GM19395 (cell line): ENCODE results near the gene COPS7B.
"Not testable (repeated sequence)": the region's sequence is repeated elsewhere in the genome, so short reads cannot be mapped to it uniquely, and the experiment has no call there.

Source experiments
- ATAC-seq: cut with Tn5 transposase; IDR thresholded peaks from one replicate; pipeline ENCODE4 v1.9.1; 2021; ENCODE audit warnings: mild to moderate bottlenecking, moderate library complexity; ENCODE audit not compliant: unreplicated experiment

The COPS7B gene

DNA sequence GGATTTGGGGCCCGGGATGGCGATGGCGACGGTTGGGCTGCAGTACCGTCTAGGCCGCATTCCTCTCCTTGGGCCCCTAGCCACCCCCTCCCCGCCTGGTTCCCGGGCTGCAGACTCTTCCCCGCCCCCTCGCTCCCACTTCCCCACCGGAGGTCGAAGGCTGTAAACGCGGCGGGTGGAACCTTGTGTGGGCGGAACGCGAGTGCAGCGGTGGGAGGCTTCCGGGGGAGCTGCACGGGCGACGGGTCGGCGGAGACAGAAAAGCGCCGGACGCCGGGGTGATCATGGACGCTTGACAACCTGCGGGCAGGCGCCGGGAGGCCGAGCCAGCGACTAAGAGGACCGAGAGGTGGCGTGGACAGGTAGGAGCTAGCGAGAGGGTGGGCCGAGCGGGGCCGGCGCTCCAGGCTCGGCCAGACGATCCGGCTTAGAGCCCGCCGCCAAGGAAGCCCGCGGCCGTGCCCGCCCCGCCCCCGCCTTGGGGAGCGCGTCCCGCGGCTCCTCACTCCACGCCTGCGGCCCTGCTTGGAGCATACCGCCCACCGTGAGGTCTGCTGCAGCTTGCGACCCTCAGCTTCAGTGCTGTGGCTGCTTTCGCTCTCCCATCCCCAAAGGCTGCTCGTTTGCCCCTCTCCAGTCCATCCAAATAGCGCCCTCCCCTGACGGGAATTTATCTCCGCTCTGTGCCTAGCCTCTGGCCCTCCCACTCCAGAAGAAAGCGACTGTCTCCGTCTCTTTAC lies at the start of gene COPS7B:
Gene COPS7B (plus strand): TSS at position 269 of the 740 bp plus-strand sequence. CDS start 2,126 bp downstream, outside the sequence.
- peak; percentile 57 for ATAC-seq

DNA sequence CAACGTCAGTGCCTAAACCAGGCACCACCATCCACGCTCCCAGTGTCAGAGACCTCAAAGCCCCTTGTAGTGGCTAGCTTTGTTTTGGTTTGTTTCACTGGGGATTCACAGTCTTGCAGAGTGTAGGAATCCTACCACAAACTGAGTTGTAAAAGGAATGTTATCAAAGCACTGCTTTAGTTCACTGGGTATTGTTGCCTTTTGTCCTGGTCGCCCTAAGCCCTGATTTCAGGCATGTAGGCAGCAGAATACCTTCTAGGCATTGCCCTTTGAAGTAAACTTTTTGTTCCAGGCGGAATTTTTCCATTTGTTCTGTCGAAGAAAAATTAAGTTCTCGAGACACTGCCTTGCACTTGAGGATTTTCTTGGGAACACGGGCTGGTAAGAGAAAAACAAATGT lies 48.5 kb upstream of the COPS7B start:
- no peak for ATAC-seq

DNA sequence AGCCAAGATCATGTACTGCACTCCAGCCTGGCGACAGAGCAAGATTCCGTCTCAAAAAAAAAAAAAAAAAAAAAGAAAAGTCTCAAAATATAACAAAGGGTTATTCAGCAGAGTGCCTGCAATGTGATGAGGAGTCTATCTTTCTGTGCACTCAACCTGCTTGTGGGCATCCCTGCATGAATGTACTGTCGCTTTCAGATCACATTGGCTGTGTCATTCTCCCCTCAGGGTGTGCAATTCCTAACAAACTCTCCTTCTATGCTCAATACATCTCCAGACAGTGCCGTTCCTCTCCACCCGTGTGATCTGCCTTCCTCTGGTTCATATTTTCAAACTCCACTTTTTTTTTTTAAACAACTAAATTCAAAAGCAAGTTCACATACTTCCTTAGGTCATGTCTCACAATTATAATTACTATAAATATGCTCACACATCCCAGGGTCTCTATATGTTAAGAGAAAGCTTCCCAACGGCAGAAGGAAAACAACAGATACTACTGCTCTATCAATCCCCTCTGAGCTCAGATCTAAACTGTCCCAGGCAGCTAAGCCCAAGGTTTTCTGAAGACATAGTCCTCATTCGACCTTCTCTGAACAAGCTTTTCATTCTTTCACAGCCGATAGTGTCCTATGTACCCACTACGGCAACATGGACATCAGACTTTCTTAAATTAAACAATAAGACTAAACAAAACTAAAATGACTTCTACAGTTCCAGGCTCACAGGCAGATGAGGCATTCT lies 42.7 kb upstream of the COPS7B start:
- ATAC-seq: no peak

DNA sequence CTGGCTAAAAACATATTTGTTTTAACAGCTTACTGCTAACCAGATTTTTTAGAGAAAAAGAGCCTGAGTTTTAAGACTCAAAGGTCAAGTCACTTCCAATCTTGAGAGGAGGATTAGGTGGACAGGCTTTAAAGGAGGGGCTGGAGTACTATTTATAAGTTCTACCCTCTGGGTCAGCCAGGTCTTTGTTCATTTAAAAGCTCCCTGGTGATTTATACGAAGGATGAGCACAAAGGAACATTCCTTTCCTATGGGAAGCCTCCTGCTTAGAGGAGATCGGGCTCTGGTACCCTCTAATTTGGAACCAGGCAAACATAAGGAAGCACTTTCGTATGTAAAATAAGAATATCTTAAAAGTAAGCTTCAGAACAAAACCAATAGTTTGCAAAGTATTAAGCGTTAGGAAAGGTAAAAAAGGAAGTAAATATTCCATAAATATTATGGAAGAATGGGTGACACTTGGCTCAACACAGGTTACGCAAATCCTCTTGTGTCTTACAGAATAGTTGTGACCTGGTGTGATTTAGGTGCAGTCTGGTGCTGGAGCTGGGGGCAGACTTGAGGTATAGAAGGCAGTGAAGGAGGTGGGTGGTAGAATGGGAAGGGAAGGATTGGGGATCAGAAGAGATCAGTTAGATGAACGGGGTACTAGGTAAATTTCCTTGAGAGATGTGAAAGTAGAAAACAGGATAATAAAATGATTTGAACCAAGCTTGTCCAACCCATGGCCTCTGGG lies 40.8 kb upstream of the COPS7B start:
- ATAC-seq: no peak

DNA sequence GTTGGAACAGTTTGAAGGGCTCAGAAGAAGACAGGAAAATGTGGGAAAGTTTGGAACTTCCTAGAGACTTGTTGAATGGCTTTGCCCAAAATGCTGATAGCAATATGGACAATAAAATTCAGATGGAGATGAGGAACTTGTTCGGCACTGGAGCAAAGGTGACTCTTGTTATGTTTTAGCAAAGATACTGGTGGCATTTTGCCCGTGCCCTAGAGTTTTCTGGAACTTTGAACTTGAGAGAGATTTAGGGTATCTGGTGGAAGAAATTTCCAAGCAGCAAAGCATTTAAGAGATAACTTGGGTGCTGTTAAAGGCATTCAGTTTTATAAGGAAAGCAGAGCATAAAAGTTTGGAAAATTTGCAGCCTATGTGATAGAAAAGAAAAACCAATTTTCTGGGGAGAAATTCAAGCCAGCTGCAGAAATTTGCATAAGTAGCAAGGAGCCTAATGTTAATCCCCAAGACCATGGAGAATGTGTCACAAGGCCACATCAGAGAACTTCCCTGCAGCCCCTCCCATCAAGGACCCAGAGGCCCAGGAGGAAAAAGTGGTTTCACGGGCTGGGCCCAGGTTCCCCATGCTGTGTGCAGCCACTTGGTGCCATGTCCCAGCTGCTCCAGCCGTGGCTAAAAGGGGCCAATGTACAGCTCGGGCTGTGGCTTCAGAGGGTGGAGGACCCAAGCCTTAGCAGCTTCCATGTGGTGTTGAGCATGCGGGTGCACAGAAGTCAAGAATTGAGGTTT lies 37.9 kb upstream of the COPS7B start:
- not testable (repeated sequence) for ATAC-seq

DNA sequence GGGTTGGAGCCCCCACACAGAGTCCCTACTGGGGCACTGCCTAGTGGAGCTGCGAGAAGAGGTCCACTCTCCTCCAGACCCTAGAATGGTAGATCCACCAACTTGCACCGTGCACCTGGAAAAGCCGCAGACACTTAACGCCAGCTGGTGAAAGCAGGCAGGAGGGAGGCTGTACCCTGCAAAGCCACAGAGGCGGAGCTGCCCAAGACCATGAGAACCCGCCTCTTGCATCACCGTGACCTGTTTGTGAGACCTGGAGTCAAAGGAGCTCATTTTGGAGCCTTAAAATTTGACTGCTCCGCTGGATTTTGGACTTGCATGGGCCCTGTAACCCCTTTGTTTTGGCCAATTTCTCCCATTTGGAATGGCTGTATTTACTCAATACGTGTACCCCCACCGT lies 37.2 kb upstream of the COPS7B start:
- ATAC-seq: not testable (repeated sequence)

DNA sequence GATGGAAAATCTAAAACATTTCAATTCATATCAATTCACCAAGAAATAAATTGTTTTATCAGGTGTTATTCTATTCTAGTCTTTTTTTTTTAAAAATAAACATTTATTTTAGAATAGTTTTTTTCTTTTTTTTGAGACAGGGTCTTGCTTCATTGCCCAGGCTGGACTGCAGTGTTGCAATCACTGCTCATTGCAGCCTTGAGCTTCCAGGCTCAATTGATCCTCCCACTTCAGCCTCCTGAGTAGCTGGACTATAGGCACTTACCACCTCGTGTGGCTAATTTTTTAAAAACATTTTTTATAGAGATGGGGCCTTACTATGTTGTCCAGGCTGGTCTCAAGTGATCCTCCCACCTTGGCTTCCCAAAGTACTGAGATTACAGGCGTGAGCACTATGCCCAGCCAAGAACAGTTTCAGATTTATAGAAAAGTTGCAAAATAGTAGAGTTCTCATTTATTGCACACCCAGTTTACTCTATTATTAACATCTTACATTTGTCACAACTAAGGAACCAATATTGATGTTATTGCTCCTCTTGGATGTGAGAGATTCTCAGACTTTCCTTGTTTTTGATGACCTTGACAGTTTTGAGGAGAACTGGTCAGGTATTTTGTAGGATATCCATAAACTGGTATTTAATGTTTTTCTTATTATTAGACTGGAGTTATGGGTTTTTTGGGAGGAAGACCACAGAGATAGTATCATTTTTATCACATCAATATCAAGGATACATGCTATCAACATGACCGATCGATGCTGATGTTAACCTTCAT lies 35.0 kb upstream of the COPS7B start:
- ATAC-seq: no peak

DNA sequence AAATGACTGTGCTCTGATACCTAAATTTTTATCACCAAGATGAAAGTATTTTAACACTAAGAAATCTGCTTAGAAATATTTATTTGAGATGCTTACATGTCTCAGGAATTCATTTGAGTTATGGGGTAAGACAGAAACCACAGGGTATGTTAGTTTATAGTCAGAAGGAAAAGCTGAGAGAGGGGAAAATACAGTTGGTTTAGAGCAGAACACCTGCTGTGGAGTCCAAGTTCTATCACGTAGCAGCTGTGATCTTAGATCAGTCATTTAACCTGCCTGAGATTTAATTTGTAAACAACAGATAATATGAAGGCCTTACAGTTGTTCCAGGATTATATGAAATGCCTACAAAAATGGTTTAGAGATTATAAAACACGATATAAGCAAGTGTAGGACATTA lies 34.2 kb upstream of the COPS7B start:
- ATAC-seq: no peak

DNA sequence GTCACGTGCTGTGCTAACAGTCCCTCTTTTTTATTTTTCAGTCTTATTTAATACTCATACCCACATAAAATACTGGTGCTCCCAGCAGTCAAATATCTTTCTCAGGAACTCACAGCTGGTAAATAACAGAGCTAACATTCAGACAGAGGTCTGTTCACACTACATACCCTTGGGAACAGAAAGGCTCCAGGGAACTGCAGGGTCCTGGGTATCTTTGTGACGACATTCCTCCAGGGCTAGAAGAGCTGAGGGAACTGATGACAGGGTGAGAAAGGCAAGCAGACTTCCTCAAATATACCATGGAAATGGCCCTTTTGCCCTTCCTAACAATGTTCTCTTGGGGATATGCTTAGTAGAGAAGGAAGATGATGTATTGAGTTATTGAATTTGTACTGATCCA lies 24.5 kb upstream of the COPS7B start:
- no peak for ATAC-seq

DNA sequence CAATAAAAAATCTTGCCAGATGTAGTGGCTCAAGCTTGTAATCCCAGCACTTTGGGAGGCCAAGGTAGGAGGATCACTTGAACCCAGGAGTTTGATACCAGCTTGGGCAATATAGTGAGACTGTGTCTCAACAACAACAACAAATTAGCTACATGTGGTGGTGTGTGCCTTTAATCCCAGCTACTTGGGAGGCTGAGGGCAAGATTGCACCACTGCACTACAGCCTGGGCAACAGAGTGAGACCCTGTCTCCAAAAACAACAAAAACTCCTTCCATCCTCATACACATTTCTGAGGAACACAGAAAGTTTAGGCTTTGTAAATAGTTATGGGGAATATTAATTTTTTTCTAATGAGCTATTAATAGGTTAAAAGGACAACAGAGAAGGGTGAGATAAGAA lies 22.1 kb upstream of the COPS7B start:
- ATAC-seq: no peak

DNA sequence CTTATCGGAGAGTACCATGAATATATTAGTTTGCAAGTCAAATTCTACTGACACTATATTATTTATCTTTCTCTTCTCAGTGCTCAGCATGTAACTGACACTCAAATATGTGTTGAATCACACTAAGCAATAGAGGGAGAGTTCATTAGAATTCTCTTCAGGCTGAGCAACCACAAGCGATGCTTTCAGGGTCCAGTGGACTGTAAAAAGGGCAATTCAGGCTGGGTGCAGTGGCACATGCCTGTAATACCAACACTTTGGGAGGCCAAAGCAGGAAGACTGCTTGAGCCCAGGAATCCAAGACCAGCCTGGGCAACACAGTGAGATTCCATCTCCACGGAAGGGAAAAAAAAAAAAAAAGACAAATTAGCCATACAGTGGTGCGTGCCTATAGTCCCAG lies 21.5 kb upstream of the COPS7B start:
- no peak for ATAC-seq

DNA sequence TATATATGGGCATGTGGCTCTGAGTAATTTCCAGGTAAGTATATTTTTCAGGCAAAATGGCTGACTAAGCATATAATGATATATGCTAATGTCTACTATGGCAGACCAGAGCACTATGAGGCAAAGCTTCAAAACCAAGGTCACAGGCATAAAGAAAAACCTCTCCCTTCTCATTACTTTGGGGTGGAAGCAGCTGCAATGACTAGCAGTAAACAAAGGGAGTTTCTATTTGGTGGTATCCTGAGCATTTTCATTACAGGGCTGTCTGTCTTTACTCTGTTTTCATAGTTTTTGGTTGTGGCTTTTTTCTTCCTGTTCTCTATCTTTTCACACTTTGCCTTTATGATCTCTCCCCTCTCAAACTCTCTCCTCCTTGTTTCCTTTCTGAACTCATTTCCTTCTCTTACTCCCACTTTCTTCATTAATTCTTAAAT lies 20.7 kb upstream of the COPS7B start:
- ATAC-seq: peak; percentile 54

DNA sequence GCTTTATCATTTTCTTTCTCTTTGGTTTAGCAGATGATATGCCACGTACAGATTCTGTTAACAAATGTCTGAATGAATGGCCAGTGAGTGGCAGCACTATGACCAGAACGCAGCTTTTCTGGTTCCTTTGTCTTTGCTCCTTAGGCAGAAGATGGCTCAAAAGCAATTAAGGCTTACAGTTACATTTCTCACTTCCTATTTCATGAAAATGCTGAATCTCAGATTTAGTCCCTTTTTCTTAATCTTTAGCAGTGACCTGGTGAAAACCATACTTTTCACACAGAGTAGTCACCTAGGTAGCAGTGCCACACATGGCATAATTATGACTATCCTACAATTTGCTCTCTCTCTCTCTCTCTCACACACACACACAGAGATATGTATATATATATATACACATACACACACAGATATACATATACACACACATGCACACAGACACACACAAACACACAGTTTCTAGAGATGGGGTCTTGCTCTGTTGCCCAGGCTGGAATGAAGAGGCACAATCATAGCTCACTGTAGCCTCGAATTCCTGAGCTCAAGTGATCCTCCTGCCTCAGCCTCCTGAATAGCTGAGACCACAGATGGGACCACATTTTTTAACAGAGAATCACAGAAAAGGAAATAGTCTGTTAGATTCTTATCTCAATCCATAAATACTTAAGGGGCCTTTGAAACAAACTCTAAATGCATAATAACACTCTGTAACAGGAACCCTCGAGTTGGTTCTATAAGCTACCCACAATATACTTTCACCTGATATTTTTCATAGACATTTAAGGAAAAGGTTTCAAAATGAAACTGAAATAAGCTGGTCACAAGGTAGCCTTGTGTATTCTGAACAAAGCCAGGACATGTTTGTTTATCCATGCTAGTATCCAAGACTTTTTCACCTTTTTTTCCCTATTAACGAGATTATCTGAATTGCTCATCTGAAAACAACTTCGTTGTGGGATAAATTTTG lies 16.8 kb upstream of the COPS7B start:
- ATAC-seq: peak; percentile 48

DNA sequence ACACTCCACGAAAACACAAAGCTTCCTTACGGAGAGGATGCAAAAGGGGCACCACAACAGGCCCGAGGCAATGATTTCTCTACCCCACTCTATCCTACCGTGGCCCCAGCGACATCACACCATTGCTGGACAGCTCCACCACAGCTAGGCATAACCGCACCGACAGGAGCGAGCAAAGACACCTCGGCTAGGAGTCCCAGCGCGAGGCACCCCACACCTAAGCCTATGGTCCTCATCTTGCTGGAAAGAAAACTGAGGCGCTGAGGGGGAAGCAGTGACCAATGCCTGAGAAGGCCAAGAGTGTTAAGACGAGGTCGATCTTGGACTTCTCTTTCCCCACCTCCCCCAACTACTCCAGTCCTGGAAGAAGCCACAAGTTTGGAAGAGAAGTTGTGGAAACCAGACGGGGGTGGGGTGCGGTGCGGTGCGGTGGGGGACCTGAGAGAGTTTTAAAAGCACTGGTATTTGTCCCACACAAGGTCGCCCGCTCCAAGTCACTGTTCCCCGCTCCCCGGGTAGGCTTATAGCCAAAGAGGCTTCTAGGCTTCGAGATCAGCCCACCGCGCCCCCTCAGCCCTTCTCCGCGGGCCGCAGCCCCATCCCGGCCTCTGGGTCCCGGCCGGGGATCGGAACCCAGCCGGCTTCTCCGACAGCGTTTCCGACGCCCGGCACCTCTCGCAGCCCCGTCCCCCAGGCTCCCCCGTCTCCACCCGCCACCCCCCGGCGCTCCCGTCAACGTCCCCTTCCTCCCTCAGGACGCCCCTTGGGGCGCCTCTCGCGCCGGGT lies 5.9 kb upstream of the COPS7B start:
- peak; percentile 11 for ATAC-seq

DNA sequence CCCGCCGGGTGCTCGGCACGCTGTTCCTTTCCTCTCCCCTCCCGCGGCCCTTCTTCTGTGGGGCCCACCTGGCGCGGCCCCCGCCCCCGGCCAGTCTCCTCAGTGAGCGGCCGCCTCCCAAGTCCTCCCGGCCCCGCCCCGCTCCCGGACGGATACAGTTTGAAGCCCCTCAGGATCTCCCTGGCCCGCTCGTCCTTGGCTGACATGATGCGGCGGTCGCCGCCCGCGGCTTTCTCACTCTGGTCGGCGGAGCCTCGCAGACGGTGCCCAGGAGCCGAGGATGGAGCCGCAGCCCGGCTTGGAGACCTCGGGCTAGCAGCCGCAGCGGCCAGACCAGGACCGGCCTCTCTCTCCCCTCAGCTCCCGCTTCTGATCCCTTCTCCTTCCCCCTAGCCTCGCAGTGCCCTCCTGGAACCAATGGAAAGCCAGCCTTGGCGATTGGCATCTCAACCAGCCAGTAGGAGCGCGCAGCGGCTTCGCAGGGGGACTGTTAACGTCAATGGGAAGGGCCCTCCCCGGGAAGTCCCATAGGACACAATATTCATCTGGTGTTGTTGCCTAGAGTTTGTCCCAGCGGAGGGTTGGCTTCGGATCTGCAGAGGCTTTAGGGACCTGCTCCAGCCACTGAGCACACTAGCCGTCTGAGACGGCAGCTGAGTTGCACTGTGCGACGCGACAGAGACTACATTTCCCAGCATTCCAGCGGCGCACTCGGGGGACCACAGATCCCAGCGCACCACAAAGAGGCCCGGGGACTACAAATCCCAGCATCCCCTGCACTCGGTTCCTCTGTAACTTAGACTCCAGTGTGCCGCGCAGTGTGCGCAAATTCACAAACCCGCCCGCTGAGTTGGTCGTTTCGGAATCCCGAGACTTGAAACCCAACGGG lies 5.1 kb upstream of the COPS7B start, which contains the start of gene PDE6D:
Gene PDE6D (minus strand): TSS at position 374 of the 889 bp plus-strand sequence. CDS start 168 bp downstream, at position 206.
- ATAC-seq: peak; percentile 91

DNA sequence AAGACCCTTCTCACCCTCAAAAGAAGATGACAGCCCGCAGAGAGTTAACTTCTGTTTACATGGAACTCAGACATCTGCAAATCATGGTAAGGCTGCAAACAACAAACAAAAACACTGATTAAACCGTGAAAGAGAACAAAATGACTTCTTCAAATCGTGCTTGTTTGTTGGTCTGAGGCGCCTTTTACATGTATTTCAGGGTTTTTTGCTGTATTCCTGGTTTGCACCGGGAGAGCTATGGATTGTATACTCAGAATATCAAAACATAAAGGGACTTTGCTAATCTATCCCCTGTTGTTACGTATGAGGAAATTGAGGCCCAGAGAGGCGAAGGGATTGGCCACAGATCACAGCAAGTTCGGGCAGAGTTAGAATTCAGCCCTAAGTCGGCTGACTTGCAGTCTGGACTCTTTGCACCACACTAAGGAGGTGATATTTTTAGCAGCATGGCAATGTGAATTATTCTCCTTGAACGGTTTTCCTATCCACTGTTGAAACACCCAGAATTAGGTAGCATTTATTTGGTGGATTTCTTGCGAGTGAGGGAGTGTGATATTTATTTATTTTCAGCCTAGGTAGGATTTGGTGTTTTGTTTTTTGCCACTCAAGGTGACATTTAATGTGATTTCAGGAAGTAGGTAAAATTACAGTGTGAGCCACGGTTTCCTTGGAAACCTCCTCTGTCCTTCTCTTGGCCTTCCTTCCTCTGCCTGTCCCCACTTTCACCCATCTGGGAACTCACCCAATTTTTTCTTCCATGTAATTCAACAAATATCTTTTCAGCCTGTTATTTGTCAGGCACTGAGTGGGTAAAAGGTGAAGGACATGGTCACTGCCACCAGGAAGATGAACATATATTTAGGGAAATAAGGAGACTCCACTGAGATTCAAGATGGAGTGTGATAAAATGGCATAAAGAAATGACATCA lies 4.2 kb upstream of the COPS7B start:
- ATAC-seq: no peak
